Measurements from ENCODE around the gene MADCAM1.

Gene MADCAM1

GRCh38 chr19:465056-465816 is 31.1 kb upstream of the MADCAM1 start:
- TF ChIP-seq CTCF (IDR thresholded peaks at IDR 0.05; ENCODE audit: control extremely low read depth, extremely low read depth, low read depth, missing control alignments), result no peak
- no peak for DNase-seq (ENCODE audit: extremely low spot score)
- POLR2A ChIA-PET, result no interaction called here
- CTCF ChIA-PET, result no interaction called here

GRCh38 chr19:467554-467953 is 28.7 kb upstream of the MADCAM1 start:
- ChIA-PET POLR2A (no interaction called here), CTCF (no interaction called here)
- DNase-seq (ENCODE audit: extremely low spot score), result no peak
- TF ChIP-seq CTCF (IDR thresholded peaks at IDR 0.05; ENCODE audit: control extremely low read depth, extremely low read depth, low read depth, missing control alignments), result no peak

GRCh38 chr19:468587-469256 is 27.6 kb upstream of the MADCAM1 start:
- no peak for DNase-seq (ENCODE audit: extremely low spot score)
- CTCF ChIA-PET, result no interaction called here
- TF ChIP-seq CTCF (IDR thresholded peaks at IDR 0.05; ENCODE audit: control extremely low read depth, extremely low read depth, low read depth, missing control alignments), result no peak
- POLR2A ChIA-PET, result no interaction called here

- no peak for DNase-seq (ENCODE audit: extremely low spot score)
- ChIA-PET CTCF (no interaction called here), POLR2A (no interaction called here)
- TF ChIP-seq CTCF (IDR thresholded peaks at IDR 0.05; ENCODE audit: control extremely low read depth, extremely low read depth, low read depth, missing control alignments), result no peak
Measured at GRCh38 chr19:469833-470232, 26.5 kb upstream of the MADCAM1 start.

GRCh38 chr19:470701-471100 is 25.6 kb upstream of the MADCAM1 start:
- ChIA-PET POLR2A (no interaction called here), CTCF (no interaction called here)
- no peak for DNase-seq (ENCODE audit: extremely low spot score)
- no peak for TF ChIP-seq CTCF (IDR thresholded peaks at IDR 0.05; ENCODE audit: control extremely low read depth, extremely low read depth, low read depth, missing control alignments)

GRCh38 chr19:472005-472858 is 24.1 kb upstream of the MADCAM1 start:
- ChIA-PET CTCF (no interaction called here), POLR2A (no interaction called here)
- TF ChIP-seq CTCF (IDR thresholded peaks at IDR 0.05; ENCODE audit: control extremely low read depth, extremely low read depth, low read depth, missing control alignments), result no peak
- DNase-seq (ENCODE audit: extremely low spot score), result no peak
